Kidney (tissue), 14 donors: ENCODE results near the gene AMZ1. TPM values are rescaled to one million over a fixed set of nuclear protein-coding genes. Genes with fewer than 3 reads are reported as not detected.

Experiments used
- DNase-seq, 5 donors: peaks; one replicate each; pipeline ENCODE4 v3.0.0-alpha.2; 2013 to 2020
- FAIRE-seq: peaks from 2 replicates; lab custom pipeline; 2012; peaks lifted over from hg19 to GRCh38; lab: Jason Lieb, UNC
- H3K27ac ChIP-seq, 2 donors: one replicate each; pipeline ENCODE4 v1.7.0; 2013; ENCODE audit warnings: low read depth in 2 of 2, low read length in 2 of 2, inconsistent platforms in 1 of 2
- H3K27me3 ChIP-seq: one replicate; pipeline ENCODE4 v1.7.1; 2013; ENCODE audit warnings: low read length, inconsistent platforms; ENCODE audit not compliant: control insufficient read depth, insufficient read depth
- H3K36me3 ChIP-seq, 3 donors: one replicate each; pipeline versions ENCODE4 v1.7.0 to v1.7.1; 2013; ENCODE audit warnings: low read length in 3 of 3, control low read depth in 1 of 3, inconsistent platforms in 1 of 3; ENCODE audit not compliant: insufficient read depth in 3 of 3, control insufficient read depth in 2 of 3
- H3K4me1 ChIP-seq, 3 donors: one replicate each; pipeline versions ENCODE4 v1.7.0 to v1.7.1; 2013; ENCODE audit warnings: low read length in 3 of 3, inconsistent platforms in 1 of 3, low read depth in 1 of 3; ENCODE audit not compliant: control insufficient read depth in 2 of 3, insufficient read depth in 2 of 3
- H3K4me3 ChIP-seq, 3 donors: one replicate each; pipeline versions ENCODE4 v1.7.0 to v1.8.1; 2013; ENCODE audit warnings: low read length in 3 of 3, control low read depth in 1 of 3, inconsistent platforms in 1 of 3
- H3K9ac ChIP-seq, 3 donors: one replicate each; pipeline versions ENCODE4 v1.7.0 to v1.7.1; 2013; ENCODE audit warnings: low read length in 3 of 3, control low read depth in 1 of 3, inconsistent platforms in 1 of 3
- H3K9me3 ChIP-seq, 3 donors: one replicate each; pipeline versions ENCODE4 v1.7.0 to v1.7.1; 2013; ENCODE audit warnings: low read length in 3 of 3, control low read depth in 1 of 3, inconsistent platforms in 1 of 3; ENCODE audit not compliant: control insufficient read depth in 2 of 3, insufficient read depth in 1 of 3
- CTCF ChIP-seq: IDR thresholded peaks from 3 replicates; pipeline ENCODE4 v1.5.1; 2012; ENCODE audit warnings: mild to moderate bottlenecking, moderate library complexity, borderline replicate concordance; ENCODE audit not compliant: insufficient read depth; ENCODE audit errors: extremely low read depth
- intact Hi-C: fragments of 100-400 bp; cut with DNase I; formaldehyde crosslinking; loops from one replicate; pipeline ENCODE4 v1.11.1; 2022
- polyA plus RNA-seq: library from polyadenylated mRNA; stranded (reverse); fragments of 350-450 nt; fragmentation: Illumina TruSeq; extraction: RNeasy Lipid Tissue Mini Kit (QIAGEN cat#74804); gene quantifications from one replicate; pipeline ENCODE4 v1.2.3, GENCODE V29; 2014; ENCODE audit warnings: low read depth, low replicate concordance; ENCODE audit not compliant: insufficient read depth
- total RNA-seq: library from RNA; stranded (reverse); fragmentation: NEBNext Ultra II Directional; extraction: Animal tissue kit (Norgen Biotek cat#: 25700); gene quantifications from one replicate; pipeline ENCODE4 v1.2.1, GENCODE V29; 2021
- donor health status: control.
- donor health status: control.
- donor health status: control.
- donor health status: control.
- donor health status: control.
- donor health status: DM: yes; HTN: yes; CAD: no.
- donor health status: Normal renal cell carcinoma (clear cell type).

The AMZ1 gene
- total and polyA plus RNA-seq, 2 donors from 2014 or later, result 0.16 TPM; not detected in 1

- H3K27ac ChIP-seq, result no peak overlapping the region
- no peak for FAIRE-seq
- H3K4me1 ChIP-seq, result no peaks in the 10 kb centered on the region
- peak in 1 of 5 donors; percentile 68 for DNase-seq
- no peak overlapping the region for H3K9ac ChIP-seq
- no peak overlapping the region for H3K4me3 ChIP-seq
- H3K9me3 ChIP-seq, result no peaks in the 10 kb centered on the region
- H3K27me3 ChIP-seq, result no peaks in the 10 kb centered on the region
- intact Hi-C loops, result no loop called here
- TF ChIP-seq CTCF, result no peak
- no peaks in the 10 kb centered on the region for H3K36me3 ChIP-seq
Observed at GRCh38 chr7:2701424-2701823, 13.4 kb downstream of the AMZ1 start.

DNA sequence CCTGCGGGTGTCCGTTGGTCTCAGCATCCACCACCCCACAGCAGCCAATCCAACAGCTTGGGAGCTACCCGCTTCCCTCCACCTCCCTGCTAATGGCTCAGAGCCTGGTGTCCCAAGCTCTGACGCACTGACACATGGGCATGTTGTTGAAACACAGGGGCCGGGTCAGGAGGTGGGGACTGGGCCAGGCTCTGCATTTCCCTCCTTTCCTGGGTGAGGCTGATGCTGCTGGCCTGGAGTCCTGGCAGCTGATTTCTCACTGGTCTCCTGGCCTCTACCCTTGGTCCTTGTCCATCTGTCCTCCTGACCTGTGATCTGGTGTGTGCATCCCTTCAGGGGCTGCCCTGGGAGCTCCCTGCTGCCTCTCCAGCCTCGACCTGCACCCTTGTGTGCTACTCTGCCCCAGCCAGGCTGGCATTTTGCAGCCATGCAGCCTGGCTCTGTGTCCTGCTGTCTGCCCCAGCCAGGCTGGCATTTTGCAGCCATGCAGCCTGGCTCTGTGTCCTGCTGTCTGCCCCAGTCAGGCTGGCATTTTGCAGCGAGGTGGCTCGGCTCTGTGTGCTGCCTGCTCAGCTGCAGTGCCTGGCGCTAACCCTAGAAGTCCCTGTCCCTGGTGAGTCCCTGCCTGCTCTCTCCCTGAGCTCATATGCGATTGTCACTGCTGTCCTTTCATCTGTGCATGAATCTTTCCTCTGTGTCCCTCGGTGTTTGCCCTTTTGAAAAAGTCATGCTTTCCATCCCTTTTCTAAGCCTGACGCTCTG, 14.0 kb downstream of the AMZ1 start:
- Histone ChIP-seq H3K4me1 (no peaks in the 10 kb centered on the region), H3K36me3 (no peaks in the 10 kb centered on the region), H3K4me3 (no peak overlapping the region), H3K27me3 (no peaks in the 10 kb centered on the region), H3K27ac (no peak overlapping the region), H3K9me3 (no peaks in the 10 kb centered on the region), H3K9ac (no peak overlapping the region)
- intact Hi-C loops, result no loop called here
- DNase-seq (no peak), FAIRE-seq (no peak)
- TF ChIP-seq CTCF, result no peak

- no peak for FAIRE-seq
- DNase-seq, result peak in 1 of 5 donors; percentile 61
- TF ChIP-seq CTCF, result no peak
- H3K9me3 ChIP-seq, result no peaks in the 10 kb centered on the region
- no peaks in the 10 kb centered on the region for H3K4me1 ChIP-seq
- intact Hi-C loops, result no loop called here
- no peaks in the 10 kb centered on the region for H3K27me3 ChIP-seq
- no peak overlapping the region for H3K4me3 ChIP-seq
- no peaks in the 10 kb centered on the region for H3K36me3 ChIP-seq
- no peak overlapping the region for H3K27ac ChIP-seq
- H3K9ac ChIP-seq, result no peak overlapping the region
Observed at GRCh38 chr7:2702594-2702957, 14.6 kb downstream of the AMZ1 start.
